ENCODE data around the gene GBA3. TPM values are rescaled to one million over a fixed set of nuclear protein-coding genes. Genes with fewer than 3 reads are reported as not detected.

The GBA3 gene
- total RNA-seq, 3 donors from 2014 or later (not counting 1 experiment from before 2014, with no cell fraction given) = not detected

- H3K36me3 ChIP-seq (ENCODE audit: control insufficient read depth, insufficient read depth, low read length) = no peaks in the 10 kb centered on the region
- no peak overlapping the region for H3K27ac ChIP-seq (ENCODE audit: low read length)
- no peak overlapping the region for H3K4me3 Mint-ChIP-seq
- no peaks in the 10 kb centered on the region for H3K27me3 ChIP-seq (ENCODE audit: control insufficient read depth, insufficient read depth, low read length)
- H3K36me3 Mint-ChIP-seq = no peaks in the 10 kb centered on the region
- DNase-seq (no peak), ATAC-seq (no peak)
- no peak for TF ChIP-seq CTCF (IDR thresholded peaks at IDR 0.05)
- peaks cover 5 to 12% of the 10 kb centered on the region in 2 donors for H3K27me3 Mint-ChIP-seq (ENCODE audit: low read depth in 2 of 2)
- no peaks in the 10 kb centered on the region for H3K9me3 ChIP-seq (ENCODE audit: control insufficient read depth, insufficient read depth, low read length)
- H3K4me3 ChIP-seq (ENCODE audit: low read length) = no peak overlapping the region
- no peaks in the 10 kb centered on the region for H3K4me1 ChIP-seq (ENCODE audit: control insufficient read depth, insufficient read depth, low read length)
- H3K4me1 Mint-ChIP-seq = no peaks in the 10 kb centered on the region
- H3K27ac Mint-ChIP-seq = no peak overlapping the region
- intact Hi-C loops (cut with micrococcal nuclease) = no loop called here
- no peaks in the 10 kb centered on the region for H3K9me3 Mint-ChIP-seq
Observed at GRCh38 chr4:22650771-22651170, 42.0 kb upstream of the GBA3 start.

GRCh38 chr4:22653752-22654151 is 39.0 kb upstream of the GBA3 start:
- intact Hi-C loops (cut with micrococcal nuclease) = no loop called here
- H3K27ac Mint-ChIP-seq = no peak overlapping the region
- H3K36me3 ChIP-seq (ENCODE audit: control insufficient read depth, insufficient read depth, low read length) = no peaks in the 10 kb centered on the region

GRCh38 chr4:22661443-22661842 is 31.3 kb upstream of the GBA3 start:
- no peak for DNase-seq
- Histone ChIP-seq H3K4me3 (ENCODE audit: low read length) (no peak overlapping the region), H3K27ac (ENCODE audit: low read length) (no peak overlapping the region), H3K36me3 (ENCODE audit: control insufficient read depth, insufficient read depth, low read length) (no peaks in the 10 kb centered on the region), H3K27me3 (ENCODE audit: control insufficient read depth, insufficient read depth, low read length) (no peaks in the 10 kb centered on the region), H3K9me3 (ENCODE audit: control insufficient read depth, insufficient read depth, low read length) (no peaks in the 10 kb centered on the region), H3K4me1 (ENCODE audit: control insufficient read depth, insufficient read depth, low read length) (no peaks in the 10 kb centered on the region)
- H3K27me3 Mint-ChIP-seq (ENCODE audit: low read depth in 2 of 2) = peaks cover 0 to 5% of the 10 kb centered on the region in 2 donors
- 96% methylated on average over 4 of the region's 6 CpGs for WGBS (ENCODE audit: insufficient coverage)
- TF ChIP-seq CTCF (IDR thresholded peaks at IDR 0.05) = no peak
- no peaks in the 10 kb centered on the region for H3K4me1 Mint-ChIP-seq
- H3K9me3 Mint-ChIP-seq = no peaks in the 10 kb centered on the region
- intact Hi-C loops (cut with micrococcal nuclease) = no loop called here
- ATAC-seq = no peak
- H3K27ac Mint-ChIP-seq = no peak overlapping the region
- no peak overlapping the region for H3K4me3 Mint-ChIP-seq
- no peaks in the 10 kb centered on the region for H3K36me3 Mint-ChIP-seq

More at GRCh38 chr4:22653752-22654151, 39.0 kb upstream of the GBA3 start:
- H3K27me3 Mint-ChIP-seq (ENCODE audit: low read depth in 2 of 2) = peaks cover 0 to 4% of the 10 kb centered on the region in 2 donors
- H3K4me1 Mint-ChIP-seq = no peaks in the 10 kb centered on the region
- TF ChIP-seq CTCF (IDR thresholded peaks at IDR 0.05) = no peak
- no peaks in the 10 kb centered on the region for H3K9me3 Mint-ChIP-seq
- no peak overlapping the region for H3K4me3 Mint-ChIP-seq
- H3K4me3 ChIP-seq (ENCODE audit: low read length) = no peak overlapping the region
- H3K27me3 ChIP-seq (ENCODE audit: control insufficient read depth, insufficient read depth, low read length) = no peaks in the 10 kb centered on the region
- WGBS (ENCODE audit: insufficient coverage) = no CpG with 5 or more reads among the region's 3 CpGs
- DNase-seq = no peak
- H3K9me3 ChIP-seq (ENCODE audit: control insufficient read depth, insufficient read depth, low read length) = no peaks in the 10 kb centered on the region
- no peaks in the 10 kb centered on the region for H3K36me3 Mint-ChIP-seq
- H3K27ac ChIP-seq (ENCODE audit: low read length) = no peak overlapping the region
- no peaks in the 10 kb centered on the region for H3K4me1 ChIP-seq (ENCODE audit: control insufficient read depth, insufficient read depth, low read length)
- ATAC-seq = no peak

- intact Hi-C loops (cut with micrococcal nuclease) = no loop called here
- Mint-ChIP-seq H3K4me3 (no peak overlapping the region), H3K9me3 (no peaks in the 10 kb centered on the region), H3K36me3 (no peaks in the 10 kb centered on the region), H3K4me1 (peaks cover 15 to 16% of the 10 kb centered on the region in 2 donors), H3K27me3 (ENCODE audit: low read depth in 2 of 2) (no peaks in the 10 kb centered on the region), H3K27ac (no peak overlapping the region)
- H3K4me3 ChIP-seq (ENCODE audit: low read length) = no peak overlapping the region
- ATAC-seq (no peak), DNase-seq (no peak)
- no peak for TF ChIP-seq CTCF (IDR thresholded peaks at IDR 0.05)
- H3K36me3 ChIP-seq (ENCODE audit: control insufficient read depth, insufficient read depth, low read length) = no peaks in the 10 kb centered on the region
- WGBS (ENCODE audit: insufficient coverage) = 100% methylated on average over 1 of the region's 3 CpGs
- H3K27ac ChIP-seq (ENCODE audit: low read length) = no peak overlapping the region
- no peaks in the 10 kb centered on the region for H3K4me1 ChIP-seq (ENCODE audit: control insufficient read depth, insufficient read depth, low read length)
- no peaks in the 10 kb centered on the region for H3K27me3 ChIP-seq (ENCODE audit: control insufficient read depth, insufficient read depth, low read length)
- no peaks in the 10 kb centered on the region for H3K9me3 ChIP-seq (ENCODE audit: control insufficient read depth, insufficient read depth, low read length)
Observed at GRCh38 chr4:22667332-22667940, 25.3 kb upstream of the GBA3 start.

All from natural killer cell (primary cell).